ENCODE measurements around the gene MRPL54. TPM values are rescaled to one million over a fixed set of nuclear protein-coding genes. Genes with fewer than 3 reads are reported as not detected.

Gene MRPL54
- total RNA-seq, 1 donor from 2014 or later = 98.0 TPM

- no peak overlapping the region for H3K4me3 Mint-ChIP-seq (ENCODE audit: low read depth)
- no peaks in the 10 kb centered on the region for H3K4me1 Mint-ChIP-seq (ENCODE audit: low read depth)
- H3K9me3 Mint-ChIP-seq = no peaks in the 10 kb centered on the region
- no peak for DNase-seq (ENCODE audit: low spot score)
- intact Hi-C loops (cut with micrococcal nuclease) = no loop called here
- no peak overlapping the region for H3K27ac Mint-ChIP-seq
- peaks cover under 1% of the 10 kb centered on the region for H3K36me3 Mint-ChIP-seq (ENCODE audit: low read depth)
- no peaks in the 10 kb centered on the region for H3K27me3 Mint-ChIP-seq (ENCODE audit: low read depth)
Observed at GRCh38 chr19:3775831-3776230, 13.3 kb downstream of the MRPL54 start.

GRCh38 chr19:3776479-3777040 is 14.1 kb downstream of the MRPL54 start:
- Mint-ChIP-seq H3K27me3 (ENCODE audit: low read depth) (no peaks in the 10 kb centered on the region), H3K9me3 (peaks cover 3% of the 10 kb centered on the region), H3K4me3 (ENCODE audit: low read depth) (no peak overlapping the region), H3K36me3 (ENCODE audit: low read depth) (peaks cover 8% of the 10 kb centered on the region), H3K27ac (no peak overlapping the region), H3K4me1 (ENCODE audit: low read depth) (no peaks in the 10 kb centered on the region)
- intact Hi-C loops (cut with micrococcal nuclease) = no loop called here
- DNase-seq (ENCODE audit: low spot score) = no peak

- Mint-ChIP-seq H3K27me3 (ENCODE audit: low read depth) (no peaks in the 10 kb centered on the region), H3K4me1 (ENCODE audit: low read depth) (no peaks in the 10 kb centered on the region), H3K4me3 (ENCODE audit: low read depth) (no peak overlapping the region), H3K9me3 (peaks cover 15% of the 10 kb centered on the region), H3K36me3 (ENCODE audit: low read depth) (peaks cover 22% of the 10 kb centered on the region), H3K27ac (no peak overlapping the region)
- DNase-seq (ENCODE audit: low spot score) = no peak
- intact Hi-C loops (cut with micrococcal nuclease) = no loop called here
Observed at GRCh38 chr19:3778104-3778867, 15.8 kb downstream of the MRPL54 start.

- no peaks in the 10 kb centered on the region for H3K4me1 Mint-ChIP-seq (ENCODE audit: low read depth)
- H3K27me3 Mint-ChIP-seq (ENCODE audit: low read depth) = no peaks in the 10 kb centered on the region
- peaks cover 26% of the 10 kb centered on the region for H3K36me3 Mint-ChIP-seq (ENCODE audit: low read depth)
- DNase-seq (ENCODE audit: low spot score) = no peak
- H3K27ac Mint-ChIP-seq = no peak overlapping the region
- H3K4me3 Mint-ChIP-seq (ENCODE audit: low read depth) = no peak overlapping the region
- intact Hi-C loops (cut with micrococcal nuclease) = no loop called here
- H3K9me3 Mint-ChIP-seq = peaks cover 15% of the 10 kb centered on the region
Observed at GRCh38 chr19:3778899-3779723, 16.6 kb downstream of the MRPL54 start.

GRCh38 chr19:3780786-3781304 is 18.4 kb downstream of the MRPL54 start:
- intact Hi-C loops (cut with micrococcal nuclease) = no loop called here
- H3K36me3 Mint-ChIP-seq (ENCODE audit: low read depth) = peaks cover 30% of the 10 kb centered on the region
- H3K27me3 Mint-ChIP-seq (ENCODE audit: low read depth) = peaks cover 4% of the 10 kb centered on the region
- H3K27ac Mint-ChIP-seq = no peak overlapping the region
- peaks cover 3% of the 10 kb centered on the region for H3K4me1 Mint-ChIP-seq (ENCODE audit: low read depth)
- DNase-seq (ENCODE audit: low spot score) = no peak
- no peak overlapping the region for H3K4me3 Mint-ChIP-seq (ENCODE audit: low read depth)
- H3K9me3 Mint-ChIP-seq = peaks cover 15% of the 10 kb centered on the region

- H3K4me1 Mint-ChIP-seq (ENCODE audit: low read depth) = peaks cover 3% of the 10 kb centered on the region
- peaks cover 15% of the 10 kb centered on the region for H3K9me3 Mint-ChIP-seq
- H3K27me3 Mint-ChIP-seq (ENCODE audit: low read depth) = peaks cover 4% of the 10 kb centered on the region
- DNase-seq (ENCODE audit: low spot score) = no peak
- H3K4me3 Mint-ChIP-seq (ENCODE audit: low read depth) = no peak overlapping the region
- peaks cover 30% of the 10 kb centered on the region for H3K36me3 Mint-ChIP-seq (ENCODE audit: low read depth)
- no peak overlapping the region for H3K27ac Mint-ChIP-seq
- intact Hi-C loops (cut with micrococcal nuclease) = no loop called here
Observed at GRCh38 chr19:3781603-3782002, 19.1 kb downstream of the MRPL54 start.

- Mint-ChIP-seq H3K9me3 (peaks cover 15% of the 10 kb centered on the region), H3K36me3 (ENCODE audit: low read depth) (peaks cover 30% of the 10 kb centered on the region), H3K27ac (no peak overlapping the region), H3K4me3 (ENCODE audit: low read depth) (no peak overlapping the region), H3K27me3 (ENCODE audit: low read depth) (peaks cover 4% of the 10 kb centered on the region), H3K4me1 (ENCODE audit: low read depth) (peaks cover 3% of the 10 kb centered on the region)
- DNase-seq (ENCODE audit: low spot score) = no peak
- intact Hi-C loops (cut with micrococcal nuclease) = no loop called here
Observed at GRCh38 chr19:3782330-3782729, 19.8 kb downstream of the MRPL54 start.

GRCh38 chr19:3782903-3783302 is 20.4 kb downstream of the MRPL54 start:
- Mint-ChIP-seq H3K27me3 (ENCODE audit: low read depth) (peaks cover 4% of the 10 kb centered on the region), H3K9me3 (peaks cover 15% of the 10 kb centered on the region), H3K27ac (no peak overlapping the region), H3K4me3 (ENCODE audit: low read depth) (no peak overlapping the region), H3K36me3 (ENCODE audit: low read depth) (peaks cover 30% of the 10 kb centered on the region), H3K4me1 (ENCODE audit: low read depth) (peaks cover 3% of the 10 kb centered on the region)
- intact Hi-C loops (cut with micrococcal nuclease) = no loop called here
- no peak for DNase-seq (ENCODE audit: low spot score)

GRCh38 chr19:3783660-3784584 is 21.4 kb downstream of the MRPL54 start:
- no peak overlapping the region for H3K27ac Mint-ChIP-seq
- intact Hi-C loops (cut with micrococcal nuclease) = no loop called here
- peaks cover 15% of the 10 kb centered on the region for H3K9me3 Mint-ChIP-seq
- DNase-seq (ENCODE audit: low spot score) = no peak
- H3K27me3 Mint-ChIP-seq (ENCODE audit: low read depth) = peaks cover 4% of the 10 kb centered on the region
- peaks cover 5% of the 10 kb centered on the region for H3K4me1 Mint-ChIP-seq (ENCODE audit: low read depth)
- peaks cover 30% of the 10 kb centered on the region for H3K36me3 Mint-ChIP-seq (ENCODE audit: low read depth)
- peak overlapping the region; percentile 71 for H3K4me3 Mint-ChIP-seq (ENCODE audit: low read depth)

- H3K4me3 Mint-ChIP-seq (ENCODE audit: low read depth) = peak overlapping the region; percentile 79
- DNase-seq (ENCODE audit: low spot score) = no peak
- peaks cover 15% of the 10 kb centered on the region for H3K9me3 Mint-ChIP-seq
- H3K4me1 Mint-ChIP-seq (ENCODE audit: low read depth) = peaks cover 7% of the 10 kb centered on the region
- intact Hi-C loops (cut with micrococcal nuclease) = loop anchor here (5.0 kb wide), 1 partner anchor 37 kb away; no protein-coding TSS in a partner anchor
- H3K27ac Mint-ChIP-seq = peak overlapping the region; percentile 50
- peaks cover 4% of the 10 kb centered on the region for H3K27me3 Mint-ChIP-seq (ENCODE audit: low read depth)
- peaks cover 30% of the 10 kb centered on the region for H3K36me3 Mint-ChIP-seq (ENCODE audit: low read depth)
Observed at GRCh38 chr19:3784607-3785450, 22.3 kb downstream of the MRPL54 start.

- Mint-ChIP-seq H3K4me3 (ENCODE audit: low read depth) (peak overlapping the region; percentile 79), H3K4me1 (ENCODE audit: low read depth) (peaks cover 7% of the 10 kb centered on the region), H3K36me3 (ENCODE audit: low read depth) (peaks cover 30% of the 10 kb centered on the region), H3K9me3 (peaks cover 15% of the 10 kb centered on the region), H3K27me3 (ENCODE audit: low read depth) (peaks cover 4% of the 10 kb centered on the region), H3K27ac (no peak overlapping the region)
- no peak for DNase-seq (ENCODE audit: low spot score)
- intact Hi-C loops (cut with micrococcal nuclease) = loop anchor here (5.0 kb wide), 1 partner anchor 37 kb away; no protein-coding TSS in a partner anchor
Observed at GRCh38 chr19:3785451-3785937, 23.0 kb downstream of the MRPL54 start.

Data from activated T-helper 2 cell treated with anti-CD3 and anti-CD28 coated beads, Interferon-gamma antibody, Interleukin-2, Interleukin-4, amounts not matched to agents 10 μg/mL and 5 μg/mL and 100 μg/mL, durations not matched to agents 14 hours and 24 hours and 36 hours (primary cell).